GM21717 (cell line): Measurements from ENCODE around the gene SCAMP2.

Experiments
- ATAC-seq: cut with Tn5 transposase; IDR thresholded peaks from one replicate; pipeline ENCODE4 v1.9.1; 2021; ENCODE audit warnings: mild to moderate bottlenecking, moderate library complexity; ENCODE audit not compliant: unreplicated experiment

Gene SCAMP2

GRCh38 chr15:74821790-74822158, 51.4 kb downstream of the SCAMP2 start:
- ATAC-seq, result no peak

GRCh38 chr15:74821091-74821789, 51.9 kb downstream of the SCAMP2 start:
- ATAC-seq, result peak; percentile 74

- no peak for ATAC-seq
Observed at GRCh38 chr15:74820056-74820455, 53.1 kb downstream of the SCAMP2 start.

- ATAC-seq, result no peak
Observed at GRCh38 chr15:74817370-74817737, 55.8 kb downstream of the SCAMP2 start.

- ATAC-seq, result no peak
Observed at GRCh38 chr15:74816624-74817369, 56.4 kb downstream of the SCAMP2 start.

GRCh38 chr15:74815961-74816360, 57.2 kb downstream of the SCAMP2 start:
- no peak for ATAC-seq

- no peak for ATAC-seq
Observed at GRCh38 chr15:74815121-74815934, 57.8 kb downstream of the SCAMP2 start.

- ATAC-seq, result no peak
Observed at GRCh38 chr15:74812533-74812932, 60.6 kb downstream of the SCAMP2 start, which contains the start of gene LMAN1L. Gene LMAN1L, plus strand, starts transcription at chr15:74812835. Its CDS starts 20 bp downstream, at chr15:74812855.

GRCh38 chr15:74809956-74810355, 63.2 kb downstream of the SCAMP2 start:
- no peak for ATAC-seq

- ATAC-seq, result no peak
Observed at GRCh38 chr15:74809242-74809641, 63.9 kb downstream of the SCAMP2 start.

- ATAC-seq, result no peak
Observed at GRCh38 chr15:74808840-74809229, 64.3 kb downstream of the SCAMP2 start.

GRCh38 chr15:74808078-74808839, 64.9 kb downstream of the SCAMP2 start:
- ATAC-seq, result no peak

- ATAC-seq, result no peak
Observed at GRCh38 chr15:74807282-74807681, 65.9 kb downstream of the SCAMP2 start.

- ATAC-seq, result no peak
Observed at GRCh38 chr15:74804935-74805334, 68.2 kb downstream of the SCAMP2 start.

GRCh38 chr15:74802862-74803447, 70.2 kb downstream of the SCAMP2 start:
- ATAC-seq, result no peak

GRCh38 chr15:74802290-74802689, 70.9 kb downstream of the SCAMP2 start:
- no peak for ATAC-seq

GRCh38 chr15:74801311-74801997, 71.7 kb downstream of the SCAMP2 start:
- no peak for ATAC-seq

GRCh38 chr15:74800559-74801094, 72.5 kb downstream of the SCAMP2 start:
- ATAC-seq, result no peak

GRCh38 chr15:74799856-74800558, 73.2 kb downstream of the SCAMP2 start:
- ATAC-seq, result no peak
